ENCODE results near the gene YIF1A.

Gene YIF1A

GRCh38 chr11:66286699-66287098 lies 2.2 kb downstream of the YIF1A start (continued):
- TF ChIP-seq, protein P1, sequence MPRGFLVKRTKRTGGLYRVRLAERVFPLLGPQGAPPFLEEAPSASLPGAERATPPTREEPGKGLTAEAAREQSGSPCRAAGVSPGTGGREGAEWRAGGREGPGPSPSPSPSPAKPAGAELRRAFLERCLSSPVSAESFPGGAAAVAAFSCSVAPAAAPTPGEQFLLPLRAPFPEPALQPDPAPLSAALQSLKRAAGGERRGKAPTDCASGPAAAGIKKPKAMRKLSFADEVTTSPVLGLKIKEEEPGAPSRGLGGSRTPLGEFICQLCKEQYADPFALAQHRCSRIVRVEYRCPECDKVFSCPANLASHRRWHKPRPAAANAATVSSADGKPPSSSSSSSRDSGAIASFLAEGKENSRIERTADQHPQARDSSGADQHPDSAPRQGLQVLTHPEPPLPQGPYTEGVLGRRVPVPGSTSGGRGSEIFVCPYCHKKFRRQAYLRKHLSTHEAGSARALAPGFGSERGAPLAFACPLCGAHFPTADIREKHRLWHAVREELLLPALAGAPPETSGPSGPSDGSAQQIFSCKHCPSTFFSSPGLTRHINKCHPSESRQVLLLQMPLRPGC (tag by site-specific recombination; IDR thresholded peaks at IDR 0.05): no peak

DNA sequence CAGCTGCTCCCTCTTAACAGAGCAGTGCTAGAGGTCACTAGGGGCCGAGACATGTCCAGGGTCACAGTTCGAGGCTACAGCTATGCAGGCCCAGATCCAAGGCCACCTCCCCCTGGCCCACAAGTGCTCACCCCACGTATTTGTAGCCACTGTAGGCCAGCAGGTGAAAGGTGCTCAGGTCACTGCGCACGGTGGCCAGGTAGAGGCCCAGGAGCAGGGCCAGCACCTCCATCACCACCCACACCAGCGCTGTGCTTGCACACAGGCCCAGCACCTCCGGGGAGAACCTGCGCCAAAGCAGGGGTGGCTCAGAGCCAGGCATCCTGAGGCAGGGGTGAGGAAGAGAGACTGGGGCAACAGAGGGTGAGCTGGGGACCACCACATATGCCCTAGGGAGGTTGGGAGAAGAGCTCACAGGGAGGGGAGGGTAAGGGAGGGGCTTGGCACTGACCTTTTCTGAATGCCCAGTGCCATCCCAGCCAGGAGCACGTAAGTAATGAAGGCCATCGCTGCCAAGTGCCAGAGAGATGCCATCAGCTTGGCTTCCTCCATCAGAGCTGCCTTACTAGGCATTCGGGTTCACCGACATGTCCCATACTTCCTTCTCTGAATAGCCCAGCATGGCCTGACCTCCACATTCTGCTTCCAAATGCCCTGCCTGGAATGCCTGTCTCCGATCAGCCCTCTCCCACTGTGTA lies 3.5 kb downstream of the YIF1A start:
- Histone ChIP-seq H3K4me1 (ENCODE audit: control insufficient read depth, insufficient read depth, low read length) (no peaks in the 10 kb centered on the region), H3K27ac (ENCODE audit: extremely low read depth, low read depth, low read length) (no peak overlapping the region; the same call in 1 of the 2 replicates), H3K4me3 (ENCODE audit: low read depth, low read length) (no peak overlapping the region), H3K9me3 (ENCODE audit: control insufficient read depth, insufficient read depth, low read depth, low read length) (no peaks in the 10 kb centered on the region), H3K36me3 (ENCODE audit: control insufficient read depth in 2 of 2, insufficient read depth in 1 of 2, low read length in 2 of 2) (peaks cover 0 to 31% of the 10 kb centered on the region in 2 experiments; a peak in 1 of 3 replicates)
- ChIA-PET POLR2A (interaction anchor here (0.6 kb wide), 1 partner anchor 62 kb away, joined by 4 read pairs; no protein-coding TSS in a partner anchor), CTCF (interaction anchor here (1.0 to 1.7 kb wide), 6 partner anchors 22 to 101 kb away, joined by 3 to 7 read pairs (median 4); no protein-coding TSS in a partner anchor)
- TF ChIP-seq, protein P2, sequence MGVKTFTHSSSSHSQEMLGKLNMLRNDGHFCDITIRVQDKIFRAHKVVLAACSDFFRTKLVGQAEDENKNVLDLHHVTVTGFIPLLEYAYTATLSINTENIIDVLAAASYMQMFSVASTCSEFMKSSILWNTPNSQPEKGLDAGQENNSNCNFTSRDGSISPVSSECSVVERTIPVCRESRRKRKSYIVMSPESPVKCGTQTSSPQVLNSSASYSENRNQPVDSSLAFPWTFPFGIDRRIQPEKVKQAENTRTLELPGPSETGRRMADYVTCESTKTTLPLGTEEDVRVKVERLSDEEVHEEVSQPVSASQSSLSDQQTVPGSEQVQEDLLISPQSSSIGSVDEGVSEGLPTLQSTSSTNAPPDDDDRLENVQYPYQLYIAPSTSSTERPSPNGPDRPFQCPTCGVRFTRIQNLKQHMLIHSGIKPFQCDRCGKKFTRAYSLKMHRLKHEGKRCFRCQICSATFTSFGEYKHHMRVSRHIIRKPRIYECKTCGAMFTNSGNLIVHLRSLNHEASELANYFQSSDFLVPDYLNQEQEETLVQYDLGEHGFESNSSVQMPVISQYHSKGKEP (tag by site-specific recombination; IDR thresholded peaks at IDR 0.05): no peak
- TF ChIP-seq ZNF341 (tag by site-specific recombination; IDR thresholded peaks at IDR 0.05; ENCODE audit: low read depth): 0 out of 2 replicates have a peak, but pooled peaks have one; percentile 22

DNA sequence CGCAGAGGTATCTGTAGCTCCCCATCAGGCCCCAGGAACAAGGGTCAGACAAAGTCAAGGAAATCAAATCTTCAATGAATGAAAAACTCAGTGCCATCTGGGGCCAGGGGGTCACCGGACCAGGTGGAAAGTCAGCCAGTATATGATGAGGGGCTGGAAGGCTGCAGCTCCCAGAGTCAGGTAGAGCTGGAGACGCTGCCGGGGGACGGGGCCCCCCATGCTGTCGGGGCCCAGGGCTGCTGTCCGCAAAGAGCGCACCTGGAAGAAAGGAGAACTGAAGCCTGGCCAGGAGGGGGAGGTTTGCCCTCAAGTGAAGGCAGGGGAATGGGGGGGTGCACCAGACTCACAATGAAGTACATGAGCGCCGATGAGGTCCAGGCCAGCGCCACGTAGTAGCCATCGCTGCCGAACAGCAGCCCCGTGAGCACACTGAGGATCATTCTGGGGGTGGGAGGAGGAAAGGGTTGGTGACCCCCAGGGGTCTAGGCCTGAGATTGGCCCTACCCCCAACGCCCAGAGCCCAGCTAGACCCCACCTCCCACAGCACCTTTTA lies 4.3 kb downstream of the YIF1A start:
- H3K4me1 ChIP-seq (ENCODE audit: control insufficient read depth, insufficient read depth, low read length): no peaks in the 10 kb centered on the region
- no peaks in the 10 kb centered on the region for H3K9me3 ChIP-seq (ENCODE audit: control insufficient read depth, insufficient read depth, low read depth, low read length)
- TF ChIP-seq ZNF560 (tag by site-specific recombination; IDR thresholded peaks at IDR 0.05; ENCODE audit: borderline replicate concordance) (no peak), ZNF624 (tag by site-specific recombination; IDR thresholded peaks at IDR 0.05) (no peak), HOXA7 (CRISPR knock-in tag; IDR thresholded peaks at IDR 0.05; ENCODE audit: borderline replicate concordance) (no peak), ZNF513 (tag by site-specific recombination; IDR thresholded peaks at IDR 0.05) (no peak), ZNF600 (tag by site-specific recombination; IDR thresholded peaks at IDR 0.05) (no peak), ZNF404 (tag by site-specific recombination; IDR thresholded peaks at IDR 0.05) (no peak), MYNN (tag by site-specific recombination; IDR thresholded peaks at IDR 0.05; ENCODE audit: borderline replicate concordance) (no peak), ZBTB8A (tag by site-specific recombination; IDR thresholded peaks at IDR 0.05) (no peak)
- TF ChIP-seq, protein P3, sequence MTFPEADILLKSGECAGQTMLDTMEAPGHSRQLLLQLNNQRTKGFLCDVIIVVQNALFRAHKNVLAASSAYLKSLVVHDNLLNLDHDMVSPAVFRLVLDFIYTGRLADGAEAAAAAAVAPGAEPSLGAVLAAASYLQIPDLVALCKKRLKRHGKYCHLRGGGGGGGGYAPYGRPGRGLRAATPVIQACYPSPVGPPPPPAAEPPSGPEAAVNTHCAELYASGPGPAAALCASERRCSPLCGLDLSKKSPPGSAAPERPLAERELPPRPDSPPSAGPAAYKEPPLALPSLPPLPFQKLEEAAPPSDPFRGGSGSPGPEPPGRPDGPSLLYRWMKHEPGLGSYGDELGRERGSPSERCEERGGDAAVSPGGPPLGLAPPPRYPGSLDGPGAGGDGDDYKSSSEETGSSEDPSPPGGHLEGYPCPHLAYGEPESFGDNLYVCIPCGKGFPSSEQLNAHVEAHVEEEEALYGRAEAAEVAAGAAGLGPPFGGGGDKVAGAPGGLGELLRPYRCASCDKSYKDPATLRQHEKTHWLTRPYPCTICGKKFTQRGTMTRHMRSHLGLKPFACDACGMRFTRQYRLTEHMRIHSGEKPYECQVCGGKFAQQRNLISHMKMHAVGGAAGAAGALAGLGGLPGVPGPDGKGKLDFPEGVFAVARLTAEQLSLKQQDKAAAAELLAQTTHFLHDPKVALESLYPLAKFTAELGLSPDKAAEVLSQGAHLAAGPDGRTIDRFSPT (tag by site-specific recombination; IDR thresholded peaks at IDR 0.05): no peak
- ChIA-PET CTCF (interaction anchor here (0.8 to 1.4 kb wide), 4 partner anchors 15 to 62 kb away, joined by 3 to 6 read pairs (median 4); no protein-coding TSS in a partner anchor), POLR2A (interaction anchor here (1.3 kb wide), 1 partner anchor 28 kb away, joined by 3 read pairs; no protein-coding TSS in a partner anchor)
- no peak overlapping the region for H3K4me3 ChIP-seq (ENCODE audit: low read depth, low read length)
- no peak overlapping the region for H3K27ac ChIP-seq (ENCODE audit: extremely low read depth, low read depth, low read length)
- peaks cover 0 to 31% of the 10 kb centered on the region in 2 experiments; a peak in 1 of 3 replicates for H3K36me3 ChIP-seq (ENCODE audit: control insufficient read depth in 2 of 2, insufficient read depth in 1 of 2, low read length in 2 of 2)

All from HEK293 (cell line).